Fibroblast of skin of left quadriceps (primary cell): ENCODE measurements around the gene LCP2.

ENCODE experiments used
- DNase-seq, 2 experiments: peaks; one replicate each; pipeline ENCODE4 v3.0.0-alpha.2; 2013; ENCODE audit warnings: low read depth in 2 of 2

The LCP2 gene

DNA sequence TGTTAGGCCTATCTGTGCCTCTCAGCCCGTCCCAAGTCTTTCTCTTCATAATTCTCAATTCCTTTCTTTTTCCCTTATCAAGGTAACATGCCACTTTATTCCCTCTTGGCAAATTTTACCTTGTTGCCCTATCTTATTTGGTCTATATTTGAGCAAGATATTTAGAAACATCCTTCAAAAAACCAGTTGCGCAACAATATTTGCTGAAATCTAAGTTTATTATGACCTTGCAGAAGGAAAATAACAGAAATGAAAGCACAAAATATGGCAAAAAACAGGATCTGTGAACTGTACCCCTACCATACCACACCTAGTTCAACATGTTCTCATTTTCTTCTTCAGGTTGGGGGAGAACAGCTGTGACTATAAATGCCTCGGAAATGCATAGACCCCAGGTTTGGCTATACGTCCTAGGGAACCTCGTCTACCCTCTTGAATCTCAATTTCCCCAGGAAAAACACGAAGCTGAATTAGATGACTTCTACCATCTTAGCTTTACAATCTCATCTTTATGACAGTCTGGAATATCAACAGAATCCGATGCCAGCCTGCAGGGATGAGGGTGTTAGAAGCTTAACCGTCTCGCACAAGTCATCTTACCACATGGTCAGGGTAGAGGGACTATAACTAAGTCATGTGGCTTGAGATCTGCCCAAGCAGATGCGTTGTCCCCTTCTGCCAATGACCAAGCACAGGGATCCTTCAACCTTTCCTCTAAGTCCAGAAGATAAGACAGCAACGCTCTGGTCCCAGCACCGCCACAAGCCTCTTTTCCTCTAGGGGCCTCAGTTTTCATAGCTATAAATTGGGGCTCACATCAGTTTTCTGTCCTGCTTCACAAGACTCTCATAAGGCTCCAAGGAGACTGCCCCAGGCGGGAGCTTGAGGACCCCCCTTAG, 1.3 kb downstream of the LCP2 start:
- DNase-seq = no peak

DNA sequence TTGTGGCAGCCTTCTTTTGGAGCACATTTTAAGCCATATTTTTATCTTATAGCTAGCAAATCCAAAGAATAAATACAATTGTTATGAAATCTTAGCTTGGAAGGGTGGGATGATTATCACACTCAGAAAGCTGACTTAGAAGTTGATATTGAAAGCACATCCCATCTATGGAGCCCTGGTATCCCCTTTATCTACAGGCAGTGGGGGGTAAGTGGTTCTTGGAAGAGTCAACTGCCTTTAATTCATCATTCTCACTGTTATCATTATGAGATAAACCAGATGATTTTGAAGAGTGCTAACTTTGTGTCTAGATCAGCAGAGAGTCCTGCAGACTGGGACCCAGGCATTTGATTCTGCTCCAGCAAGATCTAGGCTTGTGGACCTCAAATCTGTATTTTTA, 3.0 kb downstream of the LCP2 start:
- DNase-seq = no peak

DNA sequence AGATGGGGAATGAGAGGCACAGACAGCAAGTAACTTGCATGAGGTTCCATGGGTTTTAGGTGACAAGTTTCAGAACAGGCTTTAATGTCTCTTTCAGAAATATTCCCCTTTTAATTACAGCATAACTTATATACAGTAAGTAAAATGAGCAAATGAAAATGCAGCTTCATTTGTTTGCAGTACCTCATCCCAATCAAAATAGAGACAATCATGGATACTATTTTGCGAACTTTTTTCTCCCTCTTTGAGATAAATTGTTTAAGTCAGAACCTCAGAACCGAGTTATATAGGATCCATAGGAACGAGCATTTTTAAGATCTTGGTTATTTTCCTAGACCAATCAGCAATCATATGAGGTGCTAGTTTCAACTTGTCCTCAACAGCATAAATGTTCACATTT, 3.5 kb downstream of the LCP2 start:
- DNase-seq = no peak

- no peak for DNase-seq
Observed at GRCh38 chr5:170293273-170293672, 4.3 kb downstream of the LCP2 start.

DNA sequence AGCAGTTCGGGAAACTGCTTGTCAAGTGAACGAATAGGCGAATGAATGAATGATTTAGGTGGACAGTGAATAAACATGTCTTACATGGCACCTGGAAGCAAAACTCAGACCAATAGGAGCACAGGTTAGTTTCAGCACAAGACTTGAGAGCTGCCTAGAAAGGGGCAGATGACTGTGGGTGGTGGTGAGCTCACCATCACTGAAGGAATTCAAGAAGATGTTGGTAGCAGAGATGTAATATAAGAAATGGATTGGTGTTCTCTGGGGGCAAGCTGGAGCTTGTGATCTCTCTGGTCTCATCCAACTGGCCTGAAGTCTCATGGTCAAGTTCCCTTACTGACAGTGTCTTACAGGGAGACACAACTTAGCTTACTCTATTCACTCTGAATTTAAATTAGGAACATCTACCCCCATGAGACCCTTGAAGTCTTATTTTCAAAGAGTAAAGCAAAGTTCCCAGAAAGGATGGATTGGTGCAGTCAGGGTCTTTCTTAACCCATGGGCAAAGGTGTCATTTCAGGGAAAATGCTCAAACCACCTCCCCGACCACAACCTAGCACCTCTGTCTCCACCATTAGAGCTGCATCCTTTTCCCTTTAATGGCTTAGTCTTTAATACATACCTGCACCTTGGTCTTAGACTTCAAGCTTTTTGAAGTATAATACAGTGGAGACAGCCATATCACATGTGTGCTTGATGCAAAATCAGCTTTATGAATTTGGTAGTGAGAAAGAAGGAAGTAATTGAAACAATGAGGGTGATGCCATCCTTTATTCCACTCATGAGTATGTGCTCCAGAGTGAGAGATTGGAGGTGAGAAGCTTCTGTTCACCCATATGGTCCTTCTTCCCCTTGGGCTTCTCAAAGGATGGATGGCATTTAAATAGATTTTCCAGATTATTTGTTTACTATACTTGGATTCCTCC, 5.1 kb downstream of the LCP2 start:
- DNase-seq = no peak

- DNase-seq = no peak
Observed at GRCh38 chr5:170290498-170290897, 7.1 kb downstream of the LCP2 start.

- DNase-seq = no peak
Observed at GRCh38 chr5:170289764-170290163, 7.8 kb downstream of the LCP2 start.

DNA sequence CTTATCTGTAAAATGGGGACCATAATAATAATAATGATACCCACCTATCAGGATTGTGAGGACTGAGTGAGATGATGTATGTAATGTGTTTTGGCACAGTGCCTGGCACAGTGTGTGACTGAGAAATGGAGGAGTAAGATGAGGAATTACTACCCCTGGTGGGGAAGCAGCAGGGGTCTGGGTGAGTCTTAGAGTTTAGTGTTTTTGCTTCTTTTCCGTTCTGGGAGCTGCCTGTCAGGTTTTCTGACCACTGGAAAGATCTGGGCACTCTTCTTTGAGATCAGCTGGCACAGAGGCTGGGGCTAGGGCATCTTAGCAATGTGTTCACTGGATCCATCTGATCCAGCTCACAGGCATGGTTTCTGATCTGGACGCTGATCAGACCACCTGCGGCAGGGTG, 8.5 kb downstream of the LCP2 start:
- no peak for DNase-seq

- no peak for DNase-seq
Observed at GRCh38 chr5:170288551-170288950, 9.0 kb downstream of the LCP2 start.

- no peak for DNase-seq
Observed at GRCh38 chr5:170288151-170288550, 9.4 kb downstream of the LCP2 start.

- DNase-seq = no peak
Observed at GRCh38 chr5:170287532-170287931, 10.0 kb downstream of the LCP2 start.

DNA sequence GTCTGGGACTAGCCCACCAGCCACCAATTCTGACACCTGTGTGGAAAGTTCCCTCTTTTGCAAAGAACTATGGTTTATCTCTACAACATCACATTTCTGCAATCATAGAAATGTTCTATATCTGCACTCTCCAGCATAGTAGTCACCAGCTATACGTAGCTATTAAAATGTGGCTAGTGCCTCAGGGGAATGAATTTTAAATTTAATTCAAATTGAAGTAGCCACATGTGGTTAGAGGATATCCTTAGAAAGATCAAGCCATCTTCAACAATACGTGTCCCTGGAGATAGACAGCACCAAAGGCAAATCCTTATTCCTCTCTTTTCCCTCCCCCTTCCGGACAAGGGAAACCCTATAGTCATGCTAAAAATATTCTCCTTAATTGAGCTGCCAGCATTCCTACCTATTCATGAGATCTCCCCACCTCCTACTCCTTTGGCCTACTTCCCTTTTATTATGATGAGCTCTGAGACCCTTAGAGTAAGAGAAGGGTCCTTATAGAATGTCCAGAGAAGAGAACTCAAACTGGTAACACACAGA, 11.1 kb downstream of the LCP2 start:
- DNase-seq = no peak

GRCh38 chr5:170285181-170285580, 12.4 kb downstream of the LCP2 start:
- DNase-seq = no peak

DNA sequence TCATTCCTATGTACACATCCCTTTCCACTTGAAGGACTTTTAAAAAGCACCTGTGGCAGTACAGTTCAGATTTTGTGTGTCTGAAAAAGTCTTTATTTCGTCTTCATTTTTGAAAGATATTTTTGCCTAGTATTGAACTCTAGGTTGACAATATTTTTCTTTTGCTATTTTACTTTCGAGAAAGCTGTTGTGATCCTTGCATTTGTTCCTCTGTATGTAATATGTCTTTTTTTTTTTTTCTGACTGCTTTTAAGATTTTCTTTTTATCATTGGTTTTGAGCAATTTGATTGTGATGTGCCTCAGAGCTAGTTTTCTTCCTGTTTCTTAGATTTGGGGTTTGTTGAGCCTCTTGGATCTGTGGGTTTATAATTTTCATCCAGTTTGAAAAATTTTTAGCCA, 13.3 kb downstream of the LCP2 start:
- DNase-seq = no peak

DNA sequence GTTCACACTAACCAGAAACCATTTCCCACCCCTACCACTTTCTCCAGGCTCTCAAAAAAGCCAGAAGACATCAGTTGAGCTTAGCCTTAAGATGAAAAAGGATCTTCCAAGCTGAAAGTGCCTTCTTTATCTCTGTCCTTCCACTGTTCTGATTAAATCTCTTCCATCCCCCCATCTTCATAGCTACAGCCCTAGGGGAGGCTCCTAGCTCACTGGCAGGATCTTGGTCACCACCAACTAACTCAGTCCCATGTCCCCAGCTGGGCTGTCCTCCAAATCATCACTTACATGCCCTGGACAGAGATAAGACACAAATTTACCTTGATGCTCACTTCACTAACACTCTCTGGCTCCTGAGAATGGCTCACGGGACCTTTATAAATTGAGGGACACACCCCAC, 14.3 kb downstream of the LCP2 start:
- DNase-seq = no peak

DNA sequence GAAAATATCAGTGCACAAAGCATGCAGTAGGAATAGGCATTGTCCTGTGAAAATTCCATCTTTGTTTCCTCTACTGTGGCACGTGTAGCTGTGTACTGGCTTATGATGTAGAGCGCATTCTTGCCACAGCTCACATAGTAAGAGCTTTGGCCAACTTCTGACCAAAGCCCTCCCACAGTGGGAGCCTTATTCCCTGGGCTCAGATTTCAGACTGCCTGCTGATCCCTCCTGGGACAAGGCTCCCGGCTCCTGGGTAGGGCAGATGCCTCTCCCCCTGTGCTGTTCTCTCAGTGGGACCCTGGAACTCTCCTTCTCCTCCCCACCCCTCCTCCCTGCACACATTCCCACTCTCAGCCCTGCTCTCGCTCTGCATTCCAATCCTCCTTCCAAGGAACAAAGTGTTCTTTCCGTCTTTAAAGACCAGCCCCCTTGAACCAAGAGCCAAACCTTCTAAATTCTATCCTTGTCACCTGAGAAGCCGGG, 17.5 kb downstream of the LCP2 start:
- no peak for DNase-seq

- DNase-seq = no peak
Observed at GRCh38 chr5:170279459-170279817, 18.1 kb downstream of the LCP2 start.

- no peak for DNase-seq
Observed at GRCh38 chr5:170278611-170279458, 18.7 kb downstream of the LCP2 start.

DNA sequence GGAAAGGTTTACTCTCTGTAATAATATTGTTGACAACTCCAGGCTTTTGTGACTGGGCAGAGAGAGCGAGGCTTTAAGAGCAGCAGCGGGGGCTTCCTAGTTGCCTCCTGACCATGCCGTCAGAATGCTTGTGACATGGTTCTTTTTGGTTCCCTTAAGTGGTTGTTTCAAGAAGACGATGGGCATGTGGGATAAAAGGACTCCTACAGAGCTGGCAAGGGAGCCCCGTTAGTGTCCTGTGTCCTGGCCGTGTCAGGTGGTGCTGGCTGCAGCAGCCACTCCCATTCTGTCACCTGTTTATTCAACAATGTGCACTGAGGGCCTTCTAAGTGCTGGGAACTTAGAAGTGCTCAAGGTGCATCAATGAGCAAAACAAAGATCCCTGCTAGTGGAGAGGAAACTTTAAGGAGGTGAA, 19.7 kb downstream of the LCP2 start:
- DNase-seq = no peak

GRCh38 chr5:170276140-170276539, 21.4 kb downstream of the LCP2 start:
- no peak for DNase-seq

GRCh38 chr5:170275376-170275994, 22.1 kb downstream of the LCP2 start:
- no peak for DNase-seq
